SKM-1 (cell line): Measurements from ENCODE around the gene TXLNA.

Experiments used
- DNase-seq: peaks from one replicate; lab custom pipeline; 2025; ENCODE audit not compliant: unreplicated experiment; lab: John Stamatoyannopoulos, UW

Gene TXLNA

GRCh38 chr1:32242341-32242851 lies 62.9 kb downstream of the TXLNA start:
- DNase-seq: no peak

GRCh38 chr1:32246888-32247273 lies 67.4 kb downstream of the TXLNA start, which contains the start of gene FAM167B:
FAM167B (plus strand) TSS chr1:32247222; CDS start chr1:32247422, 200 bp downstream.
- no peak for DNase-seq

GRCh38 chr1:32247452-32247851 lies 68.0 kb downstream of the TXLNA start:
- no peak for DNase-seq
